ENCODE measurements around the gene DDOST. TPM values are rescaled to one million over a fixed set of nuclear protein-coding genes. Genes with fewer than 3 reads are reported as not detected.
A peak's percentile ranks its signal among the peaks of the same experiment; 100 is the strongest.

DDOST gene
- polyA plus RNA-seq, 1 donor (not counting 4 experiments of a cell fraction or from before 2014, with no cell fraction given), result 263 TPM

GRCh38 chr1:20666146-20666545 is 5.0 kb upstream of the DDOST start:
- H4K20me1 ChIP-seq (ENCODE audit: control insufficient read depth, extremely low read depth, insufficient read depth, low read length), result no peaks in the 10 kb centered on the region
- no peaks in the 10 kb centered on the region for H3K27me3 ChIP-seq (ENCODE audit: control insufficient read depth, extremely low read depth, insufficient read depth, low read length)
- H3K9me1 ChIP-seq (ENCODE audit: control insufficient read depth, extremely low read depth, insufficient read depth, low read length), result no peaks in the 10 kb centered on the region
- H3K4me2 ChIP-seq (ENCODE audit: control insufficient read depth, extremely low read depth, insufficient read depth, low read depth, low read length), result no peak overlapping the region
- DNase-seq (ENCODE audit: low read depth, low spot score), result no peak
- no peaks in the 10 kb centered on the region for H3K9me3 ChIP-seq (ENCODE audit: control insufficient read depth, low read depth, low read length)
- no peak overlapping the region for H3K9ac ChIP-seq (ENCODE audit: control insufficient read depth, extremely low read depth, insufficient read depth, low read length)
- no peak for FAIRE-seq
- H3K4me3 ChIP-seq (ENCODE audit: control insufficient read depth in 2 of 3, extremely low read depth in 1 of 3, insufficient read depth in 2 of 3, low read depth in 1 of 3, low read length in 3 of 3), result no peak overlapping the region
- peaks cover 4% of the 10 kb centered on the region for H3K4me1 ChIP-seq (ENCODE audit: control insufficient read depth, extremely low read depth, insufficient read depth, low read length)
- dilution Hi-C loops (cut with MboI; ENCODE audit: extremely low pct_ligation_motif_present, low sequenced_read_pairs), result no loop called here
- H3K27ac ChIP-seq (ENCODE audit: control insufficient read depth, insufficient read depth, low read length), result no peak overlapping the region
- peaks cover 1% of the 10 kb centered on the region for H3K79me2 ChIP-seq (ENCODE audit: control insufficient read depth, insufficient read depth, low read length)
- H3K36me3 ChIP-seq (ENCODE audit: control insufficient read depth in 2 of 2, extremely low read depth in 1 of 2, insufficient read depth in 2 of 2, low read length in 2 of 2), result peaks cover 0 to 7% of the 10 kb centered on the region in 2 experiments
- peak overlapping the region; percentile 11 for H2AFZ ChIP-seq (ENCODE audit: control insufficient read depth, low read length)
- TF ChIP-seq EZH2 (IDR thresholded peaks at IDR 0.05; ENCODE audit: low read length) (no peak), CTCF (optimal IDR thresholded peaks at IDR 0.05 in 1 of 3, IDR thresholded peaks at IDR 0.05 in 1 of 3, conservative IDR thresholded peaks at IDR 0.05 in 1 of 3; ENCODE audit: extremely low read depth in 1 of 3, insufficient read depth in 2 of 3, low read length in 3 of 3) (no peak)

DNA sequence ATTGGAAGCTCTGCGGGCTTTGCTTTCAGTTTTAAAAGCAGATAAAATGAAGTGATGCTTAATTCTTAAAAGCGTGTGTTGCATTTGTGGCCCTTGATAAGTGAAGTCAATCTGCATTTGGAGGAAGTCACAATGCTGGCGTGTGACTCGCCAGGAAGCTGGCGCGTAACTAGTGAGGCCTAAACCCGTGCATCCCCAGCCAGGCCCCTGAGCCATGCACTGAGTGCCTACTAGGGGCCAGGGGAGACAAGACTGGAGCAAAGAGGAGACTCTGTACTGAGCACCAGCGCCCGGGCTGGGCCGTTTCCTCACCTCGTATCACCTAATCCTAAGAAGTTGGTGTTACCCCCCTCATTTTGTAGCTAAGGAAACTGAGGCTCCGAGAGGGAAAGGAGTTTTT is 4.6 kb upstream of the DDOST start:
- peaks cover 5% of the 10 kb centered on the region for H3K79me2 ChIP-seq (ENCODE audit: control insufficient read depth, insufficient read depth, low read length)
- DNase-seq (ENCODE audit: low read depth, low spot score), result no peak
- peaks cover 4% of the 10 kb centered on the region for H3K4me1 ChIP-seq (ENCODE audit: control insufficient read depth, extremely low read depth, insufficient read depth, low read length)
- dilution Hi-C loops (cut with MboI; ENCODE audit: extremely low pct_ligation_motif_present, low sequenced_read_pairs), result no loop called here
- H3K36me3 ChIP-seq (ENCODE audit: control insufficient read depth in 2 of 2, extremely low read depth in 1 of 2, insufficient read depth in 2 of 2, low read length in 2 of 2), result peaks cover 0 to 5% of the 10 kb centered on the region in 2 experiments
- no peak for TF ChIP-seq EZH2 (IDR thresholded peaks at IDR 0.05; ENCODE audit: low read length)
- TF ChIP-seq CTCF (optimal IDR thresholded peaks at IDR 0.05 in 1 of 3, IDR thresholded peaks at IDR 0.05 in 1 of 3, conservative IDR thresholded peaks at IDR 0.05 in 1 of 3; ENCODE audit: extremely low read depth in 1 of 3, insufficient read depth in 2 of 3, low read length in 3 of 3), result no peak
- no peak overlapping the region for H3K4me2 ChIP-seq (ENCODE audit: control insufficient read depth, extremely low read depth, insufficient read depth, low read depth, low read length)
- no peaks in the 10 kb centered on the region for H4K20me1 ChIP-seq (ENCODE audit: control insufficient read depth, extremely low read depth, insufficient read depth, low read length)
- H3K9me3 ChIP-seq (ENCODE audit: control insufficient read depth, low read depth, low read length), result no peaks in the 10 kb centered on the region
- H3K9me1 ChIP-seq (ENCODE audit: control insufficient read depth, extremely low read depth, insufficient read depth, low read length), result no peaks in the 10 kb centered on the region
- H3K9ac ChIP-seq (ENCODE audit: control insufficient read depth, extremely low read depth, insufficient read depth, low read length), result no peak overlapping the region
- peak overlapping the region; percentile 0 for H2AFZ ChIP-seq (ENCODE audit: control insufficient read depth, low read length)
- no peak for FAIRE-seq
- no peaks in the 10 kb centered on the region for H3K27me3 ChIP-seq (ENCODE audit: control insufficient read depth, extremely low read depth, insufficient read depth, low read length)
- no peak overlapping the region for H3K27ac ChIP-seq (ENCODE audit: control insufficient read depth, insufficient read depth, low read length)
- no peak overlapping the region for H3K4me3 ChIP-seq (ENCODE audit: control insufficient read depth in 2 of 3, extremely low read depth in 1 of 3, insufficient read depth in 2 of 3, low read depth in 1 of 3, low read length in 3 of 3)

All from keratinocyte (primary cell).